ENCODE measurements around the gene COL17A1. TPM values are rescaled to one million over a fixed set of nuclear protein-coding genes. Genes with fewer than 3 reads are reported as not detected.
A peak's percentile ranks its signal among the peaks of the same experiment; 100 is the strongest.

Gene COL17A1
- total and polyA plus RNA-seq, 2 experiments from 2014 or later, result 0.18 TPM; not detected in 1

GRCh38 chr10:103990531-103990930 lies 95.1 kb downstream of the COL17A1 start:
- no peak for DNase-seq (ENCODE audit: low read depth in 1 of 2, low spot score in 1 of 2)
- peaks cover 7% of the 10 kb centered on the region for H3K36me3 ChIP-seq
- no peak overlapping the region for H3K4me3 ChIP-seq
- no peaks in the 10 kb centered on the region for H3K27me3 ChIP-seq
- H3K4me1 ChIP-seq (ENCODE audit: low read depth), result peaks cover 18% of the 10 kb centered on the region
- no peaks in the 10 kb centered on the region for H3K9me3 ChIP-seq (ENCODE audit: low read depth)
- no peak overlapping the region for H3K27ac ChIP-seq
- TF ChIP-seq CTCF (IDR thresholded peaks at IDR 0.05; ENCODE audit: low read depth, low read length), result no peak

- Histone ChIP-seq H3K36me3 (peaks cover 7% of the 10 kb centered on the region), H3K27ac (no peak overlapping the region), H3K9me3 (ENCODE audit: low read depth) (no peaks in the 10 kb centered on the region), H3K4me3 (no peak overlapping the region), H3K4me1 (ENCODE audit: low read depth) (peaks cover 18% of the 10 kb centered on the region), H3K27me3 (no peaks in the 10 kb centered on the region)
- no peak for TF ChIP-seq CTCF (IDR thresholded peaks at IDR 0.05; ENCODE audit: low read depth, low read length)
- DNase-seq (ENCODE audit: low read depth in 1 of 2, low spot score in 1 of 2), result no peak
Measured at GRCh38 chr10:103990121-103990520, 95.6 kb downstream of the COL17A1 start.

- DNase-seq (ENCODE audit: low read depth in 1 of 2, low spot score in 1 of 2), result no peak
- no peak for TF ChIP-seq CTCF (IDR thresholded peaks at IDR 0.05; ENCODE audit: low read depth, low read length)
- Histone ChIP-seq H3K36me3 (no peaks in the 10 kb centered on the region), H3K4me3 (no peak overlapping the region), H3K27ac (no peak overlapping the region), H3K9me3 (ENCODE audit: low read depth) (no peaks in the 10 kb centered on the region), H3K27me3 (no peaks in the 10 kb centered on the region), H3K4me1 (ENCODE audit: low read depth) (peaks cover 18% of the 10 kb centered on the region)
Measured at GRCh38 chr10:103986360-103986759, 99.3 kb downstream of the COL17A1 start.

- Histone ChIP-seq H3K9me3 (ENCODE audit: low read depth) (no peaks in the 10 kb centered on the region), H3K4me3 (no peak overlapping the region), H3K4me1 (ENCODE audit: low read depth) (peaks cover 18% of the 10 kb centered on the region), H3K27me3 (no peaks in the 10 kb centered on the region), H3K27ac (no peak overlapping the region), H3K36me3 (no peaks in the 10 kb centered on the region)
- DNase-seq (ENCODE audit: low read depth in 1 of 2, low spot score in 1 of 2), result no peak
- TF ChIP-seq CTCF (IDR thresholded peaks at IDR 0.05; ENCODE audit: low read depth, low read length), result no peak
Measured at GRCh38 chr10:103985726-103986125, 100.0 kb downstream of the COL17A1 start.

- DNase-seq (ENCODE audit: low read depth in 1 of 2, low spot score in 1 of 2), result no peak
- peak overlapping the region; percentile 15 for H3K27ac ChIP-seq
- no peak overlapping the region for H3K4me3 ChIP-seq
- H3K27me3 ChIP-seq, result no peaks in the 10 kb centered on the region
- no peaks in the 10 kb centered on the region for H3K36me3 ChIP-seq
- H3K4me1 ChIP-seq (ENCODE audit: low read depth), result peaks cover 10% of the 10 kb centered on the region
- TF ChIP-seq CTCF (IDR thresholded peaks at IDR 0.05; ENCODE audit: low read depth, low read length), result no peak
- H3K9me3 ChIP-seq (ENCODE audit: low read depth), result no peaks in the 10 kb centered on the region
Measured at GRCh38 chr10:103983367-103983911, 102.2 kb downstream of the COL17A1 start.
